SK-N-SH (cell line): ENCODE data around the gene BRINP3. TPM values are rescaled to one million over a fixed set of nuclear protein-coding genes. Genes with fewer than 3 reads are reported as not detected.

Experiments used
- CTCF ChIA-PET: fragments of 300-600, 350-600 bp; formaldehyde crosslinking; extraction: SDS; loops from one replicate; lab custom pipeline; 2021; lab: Yijun Ruan, JAX
- POLR2A ChIA-PET: fragments of 350-600 bp; sonication (Branson Sonifier 250); formaldehyde crosslinking; extraction: SDS; loops from one replicate; lab custom pipeline; 2020; ENCODE audit warnings: antibody characterized with exemption, inconsistent platforms; lab: Yijun Ruan, JAX
- DNase-seq: peaks from one replicate; pipeline ENCODE4 v3.0.0; 2012
- H2AFZ ChIP-seq: fragments of 200-600 bp; sonication (generic); 2 replicates; pipeline ENCODE4 v1.8.1; 2016; ENCODE audit warnings: antibody characterized with exemption, mild to moderate bottlenecking, low read depth
- H3F3A ChIP-seq: fragments of 200-600 bp; sonication (generic); replicated peaks from 2 replicates; pipeline ENCODE3; 2016; ENCODE audit warnings: antibody characterized with exemption, mild to moderate bottlenecking; ENCODE audit not compliant: insufficient read depth
- H3K27ac ChIP-seq, 2 experiments: fragments of 200-500 bp in 1 of 2; fragments of 200-600 bp in 1 of 2; sonication (Bioruptor generic) in 1 of 2; sonication (generic), shearing (Covaris generic) in 1 of 2; 2 replicates each; pipeline versions ENCODE4 v1.5.1 to v1.6.1; 2014 to 2016; ENCODE audit warnings: low read depth in 2 of 2, inconsistent platforms in 1 of 2, low read length in 1 of 2, mild to moderate bottlenecking in 1 of 2, mixed read lengths in 1 of 2
- H3K27me3 ChIP-seq: fragments of 200-600 bp; sonication (generic), shearing (Covaris generic); 2 replicates; pipeline ENCODE4 v1.6.1; 2016; ENCODE audit warnings: mixed run types; ENCODE audit not compliant: insufficient read depth
- H3K36me3 ChIP-seq, 2 experiments: fragments of 200-500 bp in 1 of 2; fragments of 200-600 bp in 1 of 2; sonication (Bioruptor generic) in 1 of 2; sonication (generic) in 1 of 2; replicated peaks in 1 of 2; 2 replicates each; pipeline versions ENCODE3 to v1.5.1; 2014 to 2016; ENCODE audit warnings: low read length in 1 of 2, mild to moderate bottlenecking in 1 of 2; ENCODE audit not compliant: insufficient read depth in 2 of 2, control insufficient read depth in 1 of 2
- H3K4me1 ChIP-seq, 2 experiments: fragments of 200-500 bp in 1 of 2; fragments of 200-600 bp in 1 of 2; sonication (Bioruptor generic) in 1 of 2; sonication (generic), shearing (Covaris generic) in 1 of 2; 2 replicates each; pipeline versions ENCODE4 v1.5.1 to v1.6.1; 2014 to 2016; ENCODE audit warnings: low read depth in 1 of 2, low read length in 1 of 2, mixed run types in 1 of 2; ENCODE audit not compliant: insufficient read depth in 2 of 2, control insufficient read depth in 1 of 2
- H3K4me2 ChIP-seq: fragments of 200-600 bp; sonication (generic), shearing (Covaris generic); 2 replicates; pipeline ENCODE4 v1.6.1; 2017; ENCODE audit warnings: mixed run types
- H3K4me3 ChIP-seq, 2 experiments: fragments of 200-500 bp in 1 of 2; fragments of 200-600 bp in 1 of 2; sonication (Bioruptor generic) in 1 of 2; sonication (generic), shearing (Covaris generic) in 1 of 2; 2 replicates each; pipeline versions ENCODE4 v1.5.1 to v1.8.1; 2014 to 2016; ENCODE audit warnings: low read depth in 2 of 2, inconsistent platforms in 1 of 2, low read length in 1 of 2, mild to moderate bottlenecking in 1 of 2, mixed read lengths in 1 of 2, moderate library complexity in 1 of 2
- H3K79me2 ChIP-seq: fragments of 200-600 bp; sonication (generic); 2 replicates; pipeline ENCODE4 v1.8.1; 2017; ENCODE audit warnings: mild to moderate bottlenecking; ENCODE audit not compliant: insufficient read depth
- H3K9ac ChIP-seq: fragments of 200-600 bp; sonication (generic); 2 replicates; pipeline ENCODE4 v1.6.1; 2017; ENCODE audit warnings: mixed run types
- H3K9me2 ChIP-seq: fragments of 200-600 bp; sonication (generic); 2 replicates; pipeline ENCODE4 v1.6.1; 2017; ENCODE audit warnings: mixed run types
- H3K9me3 ChIP-seq: fragments of 200-600 bp; sonication (generic); 2 replicates; pipeline ENCODE4 v1.6.1; 2017; ENCODE audit warnings: mixed run types, mild to moderate bottlenecking, moderate library complexity
- H4K20me1 ChIP-seq: fragments of 200-600 bp; sonication (generic); 2 replicates; pipeline ENCODE4 v1.6.1; 2017; ENCODE audit warnings: mild to moderate bottlenecking, mixed run types; ENCODE audit not compliant: insufficient read depth
- CHD2 ChIP-seq: fragments of 150-350 bp; IDR thresholded peaks from 2 replicates; pipeline ENCODE4 v1.6.1; 2018; ENCODE audit warnings: low read length; ENCODE audit not compliant: partially characterized antibody
- FOSL2 ChIP-seq: IDR thresholded peaks from 2 replicates; pipeline ENCODE4 v1.4.0; 2012; ENCODE audit warnings: low read depth, mild to moderate bottlenecking, moderate library complexity, borderline replicate concordance
- GABPA ChIP-seq: IDR thresholded peaks from 2 replicates; pipeline ENCODE4 v1.4.0; 2012; ENCODE audit warnings: low read depth, mild to moderate bottlenecking
- MEF2A ChIP-seq: IDR thresholded peaks from 2 replicates; pipeline ENCODE4 v1.4.0; 2012; ENCODE audit warnings: low read depth, borderline replicate concordance
- NRF1 ChIP-seq: IDR thresholded peaks from 2 replicates; pipeline ENCODE4 v1.6.1; 2012; ENCODE audit warnings: low read depth, mild to moderate bottlenecking, low read length
- POLR2AphosphoS5 ChIP-seq: IDR thresholded peaks from 2 replicates; pipeline ENCODE4 v1.6.1; 2012; ENCODE audit warnings: low read depth, low read length
- RAD21 ChIP-seq: IDR thresholded peaks from 2 replicates; pipeline ENCODE4 v1.6.1; 2012; ENCODE audit warnings: mild to moderate bottlenecking, low read length
- REST ChIP-seq: IDR thresholded peaks from 2 replicates; pipeline ENCODE4 v1.6.1; 2012; ENCODE audit warnings: mild to moderate bottlenecking, low read depth, low read length, moderate library complexity
- TAF1 ChIP-seq: IDR thresholded peaks from 2 replicates; pipeline ENCODE4 v1.6.1; 2012; ENCODE audit warnings: low read depth, mild to moderate bottlenecking, low read length, moderate library complexity, borderline replicate concordance
- TCF12 ChIP-seq: IDR thresholded peaks from 2 replicates; pipeline ENCODE4 v1.4.0; 2012
- TEAD4 ChIP-seq: IDR thresholded peaks from 2 replicates; pipeline ENCODE4 v1.4.0; 2012; ENCODE audit warnings: mild to moderate bottlenecking, borderline replicate concordance; ENCODE audit not compliant: insufficient read depth
- USF1 ChIP-seq: IDR thresholded peaks from 2 replicates; pipeline ENCODE4 v1.4.0; 2012; ENCODE audit warnings: low read depth, borderline replicate concordance
- ZBTB33 ChIP-seq: IDR thresholded peaks from 2 replicates; pipeline ENCODE4 v1.4.0; 2012; ENCODE audit warnings: low read depth, borderline replicate concordance
- WGBS: methylation state at CpG from one replicate; pipeline ENCODE4 v1.1.6; 2017; ENCODE audit warnings: low lambda C conversion rate; 5-methylcytosine and 5-hydroxymethylcytosine counted together
- polyA plus RNA-seq, 3 experiments: library from polyadenylated mRNA; depleted of rRNA; stranded (reverse); fragments of >200 nt; gene quantifications; 2 replicates each; pipeline ENCODE4 v1.2.3, GENCODE V29; 2012

The BRINP3 gene
- polyA plus RNA-seq, 1 of the 3 experiments (the other 2 are of a cell fraction) = not detected

GRCh38 chr1:190476321-190476720, 1.3 kb downstream of the BRINP3 start:
- Histone ChIP-seq H3K9me2 (no peaks in the 10 kb centered on the region), H3K27ac (no peak overlapping the region), H3K4me1 (peaks cover 0 to 6% of the 10 kb centered on the region in 2 experiments; a peak in 2 of 4 replicates), H3K36me3 (no peaks in the 10 kb centered on the region), H3K9ac (no peak overlapping the region), H3F3A (peaks cover 4% of the 10 kb centered on the region), H3K27me3 (no peaks in the 10 kb centered on the region), H3K4me2 (no peak overlapping the region), H3K79me2 (no peaks in the 10 kb centered on the region), H2AFZ (no peak overlapping the region)
- POLR2A ChIA-PET = no interaction called here
- DNase-seq = no peak
- 87% methylated on average over 5 of the region's 5 CpGs for WGBS
- TF ChIP-seq TAF1 (no peak), TEAD4 (no peak), REST (no peak), FOSL2 (no peak), MEF2A (no peak), ZBTB33 (no peak), RAD21 (no peak), NRF1 (no peak), POLR2AphosphoS5 (no peak), USF1 (no peak)
- TF ChIP-seq, all 33 proteins: peak for 0
- H3K4me3 ChIP-seq = no peak overlapping the region
- no peaks in the 10 kb centered on the region for H4K20me1 ChIP-seq
- no peaks in the 10 kb centered on the region for H3K9me3 ChIP-seq
- CTCF ChIA-PET = no interaction called here

GRCh38 chr1:190475421-190476141, 2.1 kb downstream of the BRINP3 start:
- no peak overlapping the region for H3K4me3 ChIP-seq

More at GRCh38 chr1:190475421-190476141, 2.1 kb downstream of the BRINP3 start:
- POLR2A ChIA-PET = no interaction called here
- WGBS = 74% methylated on average over 24 of the region's 27 CpGs
- H3F3A ChIP-seq = peaks cover under 1% of the 10 kb centered on the region
- H3K79me2 ChIP-seq = no peaks in the 10 kb centered on the region
- peaks cover 0 to 6% of the 10 kb centered on the region in 2 experiments; a peak in 2 of 4 replicates for H3K4me1 ChIP-seq
- no peaks in the 10 kb centered on the region for H3K36me3 ChIP-seq
- no peaks in the 10 kb centered on the region for H3K9me2 ChIP-seq
- no peak for TF ChIP-seq MEF2A
- TF ChIP-seq TCF12 = no peak
- TF ChIP-seq GABPA = no peak
- no peak for TF ChIP-seq CHD2
- TF ChIP-seq, all 33 proteins: peak for 0
- no peak for DNase-seq
- Histone ChIP-seq H3K9ac (no peak overlapping the region), H3K4me2 (no peak overlapping the region), H2AFZ (no peak overlapping the region), H3K9me3 (no peaks in the 10 kb centered on the region), H4K20me1 (no peaks in the 10 kb centered on the region), H3K27ac (no peak overlapping the region), H3K27me3 (no peaks in the 10 kb centered on the region)
- CTCF ChIA-PET = interaction anchor here (0.9 to 1.2 kb wide), 3 partner anchors 20 to 39 kb away, joined by 3 read pairs; no protein-coding TSS in a partner anchor
